ENCODE data around the gene TBC1D23.
"Not testable (repeated sequence)": the region's sequence is repeated elsewhere in the genome, so short reads cannot be mapped to it uniquely, and the experiment has no call there.

TBC1D23 gene

DNA sequence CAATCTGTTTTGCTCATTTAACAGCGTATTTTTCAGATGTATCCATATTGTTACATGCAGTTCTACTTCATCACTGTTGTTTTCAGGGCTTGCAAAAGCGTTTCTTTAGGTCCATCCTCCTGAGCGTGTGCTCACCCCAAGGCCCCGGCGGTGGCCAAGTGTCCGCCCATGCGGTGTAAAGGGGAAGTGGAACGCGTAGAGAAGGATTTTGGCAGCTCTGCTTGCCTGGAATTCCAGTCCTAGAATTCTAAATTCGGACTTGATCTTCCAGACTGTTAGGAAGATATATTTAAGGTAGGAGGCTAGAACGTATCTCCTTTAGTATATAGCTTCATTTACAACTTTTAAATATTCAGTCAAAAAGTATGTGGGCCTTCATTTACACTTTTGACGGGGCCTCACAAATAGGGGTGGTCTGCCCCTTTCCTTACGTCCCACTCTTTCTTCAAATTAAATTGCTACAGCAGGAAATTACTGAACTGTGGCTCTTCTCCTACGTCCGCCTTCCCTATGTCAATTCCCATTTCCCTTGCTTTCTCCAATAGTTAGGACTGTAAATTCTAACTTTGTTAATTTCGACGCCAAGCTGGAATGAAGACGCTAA lies 609 bp upstream of the TBC1D23 start:
- DNase-seq: peak; percentile 29 to 42

DNA sequence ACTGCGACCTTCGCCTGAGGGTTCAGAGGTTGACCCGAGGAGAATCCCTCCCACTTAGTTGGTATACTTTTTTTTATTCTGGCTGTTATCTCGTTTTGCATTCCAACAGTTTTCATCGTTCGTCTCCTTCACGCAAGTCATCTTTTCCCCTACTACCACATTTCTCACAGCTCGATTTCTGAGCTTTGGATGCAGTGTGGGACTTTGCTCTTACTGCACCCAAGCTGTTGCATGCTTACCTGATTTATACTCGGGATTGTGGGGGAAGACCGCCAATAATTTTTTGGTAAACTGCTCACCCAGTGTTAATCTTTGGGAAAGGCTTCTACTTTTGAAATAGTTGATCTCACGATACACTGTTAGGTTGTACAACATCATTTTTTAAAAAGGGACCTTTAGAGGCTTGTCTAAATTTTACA lies 702 bp downstream of the TBC1D23 start:
- no peak for DNase-seq

DNA sequence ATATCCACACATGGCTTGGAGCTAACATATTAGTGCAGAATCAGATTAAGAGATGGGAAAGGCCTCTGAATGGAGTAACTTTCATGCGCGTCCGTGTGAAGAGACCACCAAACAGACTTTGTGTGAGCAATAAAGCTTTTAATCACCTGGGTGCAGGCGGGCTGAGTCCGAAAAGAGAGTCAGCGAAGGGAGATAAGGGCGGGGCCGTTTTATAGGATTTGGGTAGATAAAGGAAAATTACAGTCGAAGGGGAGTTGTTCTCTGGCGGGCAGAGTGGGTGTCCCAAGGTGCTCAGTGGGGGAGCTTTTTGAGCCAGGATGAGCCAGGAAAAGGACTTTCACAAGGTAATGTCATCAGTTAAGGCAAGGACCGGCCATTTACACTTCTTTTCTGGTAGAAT lies 2.1 kb downstream of the TBC1D23 start:
- not testable (repeated sequence) for DNase-seq

DNA sequence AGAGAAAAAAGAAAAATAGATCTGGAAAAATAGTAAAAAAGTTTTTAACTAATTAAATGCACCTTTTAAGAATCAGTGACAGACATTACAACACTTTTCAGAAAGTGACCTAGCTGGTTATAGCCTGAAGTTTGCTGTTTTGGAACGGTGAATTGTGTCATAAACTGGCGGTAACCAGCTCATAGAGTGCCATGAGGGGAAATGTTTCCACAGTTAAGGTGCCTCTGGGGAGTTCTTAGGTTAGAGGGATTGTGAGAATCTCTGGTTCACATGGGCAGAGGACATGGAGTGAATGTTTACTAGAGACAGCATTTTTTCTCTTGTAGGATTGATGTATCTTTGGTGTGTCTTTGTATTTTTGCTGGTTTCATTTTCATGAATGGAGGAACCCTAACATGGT lies 2.8 kb downstream of the TBC1D23 start:
- no peak for DNase-seq

DNA sequence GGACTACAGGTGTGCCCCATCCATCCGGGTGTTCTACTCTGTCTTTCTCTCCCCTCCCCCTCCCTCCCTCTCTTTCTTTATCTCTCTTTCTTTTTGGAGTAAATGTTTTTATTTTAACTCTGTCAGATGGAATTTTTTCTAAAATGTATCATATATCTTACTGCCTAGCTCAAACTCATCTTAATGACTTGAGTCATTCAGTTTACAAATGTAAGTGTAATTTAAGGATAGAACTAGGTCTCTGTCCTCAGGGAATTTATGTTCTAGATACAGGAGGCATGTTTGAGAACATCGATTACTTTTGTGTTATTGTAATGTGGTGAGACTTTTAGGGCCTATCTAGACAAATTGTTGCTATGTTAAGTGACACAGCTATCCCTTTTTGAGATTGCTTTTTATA lies 3.5 kb downstream of the TBC1D23 start:
- no peak for DNase-seq

DNA sequence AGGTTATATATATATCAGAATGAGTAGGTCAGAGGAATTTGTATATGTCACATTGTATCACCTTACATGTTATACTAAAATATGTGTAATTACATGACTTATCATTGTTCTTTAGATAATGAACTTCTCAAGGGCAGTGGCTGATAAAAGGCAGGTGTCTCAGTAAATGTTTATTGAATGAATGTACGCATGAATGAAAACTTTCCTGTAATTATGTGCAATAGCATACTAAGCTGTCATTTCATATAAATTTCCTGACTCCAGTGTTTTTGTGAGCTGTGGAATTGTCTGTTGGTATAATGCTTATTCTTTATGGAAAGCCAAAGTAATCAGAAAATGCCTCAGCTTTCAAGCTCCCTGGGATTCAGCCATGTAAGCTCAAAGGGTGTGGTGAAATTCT lies 4.2 kb downstream of the TBC1D23 start:
- no peak for DNase-seq

DNA sequence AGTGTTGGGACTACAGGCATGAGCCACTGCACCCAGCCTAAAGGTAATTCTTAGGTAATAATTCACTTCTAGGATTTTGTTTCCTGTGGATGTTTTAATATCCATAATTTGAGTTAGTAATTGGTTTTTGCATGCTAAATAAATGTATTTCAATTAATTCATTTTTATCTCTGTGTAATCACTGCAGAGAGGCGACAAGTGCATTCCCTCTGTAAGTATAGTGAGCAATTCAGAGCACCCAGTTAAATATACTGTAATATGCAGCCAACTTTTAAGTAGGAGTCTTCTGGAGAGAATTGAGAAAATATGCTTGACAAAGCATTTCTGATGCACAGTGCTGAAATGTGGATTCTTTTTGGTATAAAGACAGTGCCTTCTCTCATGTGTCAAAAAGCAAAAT lies 5.7 kb downstream of the TBC1D23 start:
- DNase-seq: no peak

DNA sequence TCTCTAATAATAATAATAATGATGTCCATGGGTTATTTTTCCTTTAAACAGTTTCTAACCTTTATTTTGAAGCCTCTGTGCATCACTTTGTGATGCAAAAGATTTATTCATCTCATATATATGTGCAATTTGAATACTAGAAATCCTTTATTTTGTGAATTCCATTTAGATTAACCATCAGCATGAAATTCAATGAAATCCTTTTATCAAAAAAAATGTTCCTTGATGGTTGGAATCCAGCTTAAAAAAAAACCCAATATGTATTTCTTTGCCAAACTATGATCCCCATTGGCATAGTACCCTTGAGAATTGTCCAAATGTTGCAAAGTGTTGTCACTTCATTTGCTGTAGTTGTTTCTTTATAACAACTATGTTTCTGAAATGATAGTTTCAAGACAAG lies 7.4 kb downstream of the TBC1D23 start:
- no peak for DNase-seq

DNA sequence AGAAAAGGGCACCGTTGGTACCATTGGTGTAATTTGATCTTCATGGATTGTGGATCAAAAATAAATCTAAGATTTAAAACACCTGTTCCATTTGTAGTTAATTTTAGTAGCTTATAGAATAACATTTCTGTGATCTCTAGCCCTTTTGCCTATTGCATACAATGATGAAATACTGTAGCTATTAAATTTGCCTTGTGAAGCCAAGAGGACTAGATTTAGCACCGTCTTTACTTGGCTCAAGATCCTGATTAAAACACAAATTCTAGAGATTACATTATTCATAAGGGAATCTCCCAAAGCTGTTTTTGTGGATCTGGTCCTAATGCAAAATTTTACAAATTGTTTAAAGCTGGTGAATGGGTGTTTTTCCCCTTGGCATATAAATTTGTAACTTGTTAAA lies 8.2 kb downstream of the TBC1D23 start:
- DNase-seq: no peak

DNA sequence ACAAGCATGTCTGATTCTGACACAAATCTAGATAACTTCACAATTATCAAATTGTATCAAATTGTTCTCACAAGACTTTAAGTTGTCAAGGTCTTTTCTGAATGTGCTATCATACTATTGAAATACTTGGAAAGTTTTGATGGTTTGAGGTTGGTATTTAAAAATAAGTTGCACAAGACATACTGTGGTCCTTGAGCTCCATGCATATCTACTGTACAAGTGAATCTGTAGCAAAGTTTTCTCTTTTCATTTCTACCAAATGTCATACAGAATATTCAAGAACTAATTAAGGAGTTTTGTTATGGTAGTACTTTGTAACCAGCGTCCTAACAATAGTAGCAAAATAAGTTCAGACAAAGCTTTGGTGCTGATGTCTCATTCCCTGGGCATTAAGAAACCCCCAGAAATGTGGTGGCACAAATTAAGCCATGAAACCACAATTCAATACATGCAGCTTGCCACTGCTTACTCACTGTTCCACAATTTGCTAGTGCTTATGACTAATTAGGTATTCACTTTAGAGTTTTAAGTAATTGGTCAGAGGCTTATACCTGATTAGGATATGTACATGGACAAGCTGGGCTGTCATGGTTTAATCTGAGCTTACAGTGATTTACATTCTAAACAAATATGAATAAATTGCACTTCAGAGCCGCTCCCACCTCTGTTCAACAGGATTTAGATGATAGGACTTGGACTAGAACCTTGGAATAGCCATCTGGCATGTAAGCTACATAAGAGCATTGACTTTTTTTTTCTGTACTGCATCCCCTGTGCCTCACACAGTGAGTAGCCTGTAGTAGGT lies 8.8 kb downstream of the TBC1D23 start:
- DNase-seq: no peak

DNA sequence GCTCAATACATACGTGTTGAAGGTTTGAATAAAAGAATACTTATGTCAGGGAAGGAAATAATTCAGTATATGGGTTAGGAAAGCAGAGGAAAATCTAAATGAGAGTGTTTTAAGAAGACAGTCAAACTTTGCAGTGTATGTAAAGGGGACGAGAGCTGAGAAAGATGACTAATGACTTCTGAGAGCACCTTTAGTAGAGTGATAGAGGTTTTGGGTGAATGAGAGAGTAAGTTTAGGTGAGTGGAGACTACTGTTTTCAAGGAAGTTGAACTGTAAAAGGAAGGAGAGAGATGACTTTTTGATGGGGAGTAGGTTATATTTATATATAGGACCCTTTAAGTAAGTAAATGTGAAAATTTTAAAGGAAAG lies 9.4 kb downstream of the TBC1D23 start:
- DNase-seq: no peak

DNA sequence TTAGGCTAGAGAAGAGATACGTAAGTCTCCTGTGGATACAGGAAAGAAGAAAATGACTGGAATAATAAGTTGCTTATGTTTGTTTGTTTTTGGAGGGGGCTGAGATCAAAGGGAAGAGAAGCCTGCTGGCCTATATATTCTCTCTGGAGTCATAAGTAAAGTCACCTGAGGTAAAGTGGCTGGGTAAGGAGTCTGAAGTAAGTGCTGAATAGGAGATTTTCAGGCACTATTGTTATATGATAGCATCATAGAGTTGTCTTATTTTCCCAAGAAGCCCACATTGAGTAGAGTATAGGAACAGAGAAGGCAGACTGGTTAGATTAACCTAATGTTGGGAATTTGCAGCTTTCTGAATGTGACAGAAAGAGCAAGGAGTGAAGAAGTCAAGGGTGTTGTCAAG lies 10.7 kb downstream of the TBC1D23 start:
- DNase-seq: no peak

DNA sequence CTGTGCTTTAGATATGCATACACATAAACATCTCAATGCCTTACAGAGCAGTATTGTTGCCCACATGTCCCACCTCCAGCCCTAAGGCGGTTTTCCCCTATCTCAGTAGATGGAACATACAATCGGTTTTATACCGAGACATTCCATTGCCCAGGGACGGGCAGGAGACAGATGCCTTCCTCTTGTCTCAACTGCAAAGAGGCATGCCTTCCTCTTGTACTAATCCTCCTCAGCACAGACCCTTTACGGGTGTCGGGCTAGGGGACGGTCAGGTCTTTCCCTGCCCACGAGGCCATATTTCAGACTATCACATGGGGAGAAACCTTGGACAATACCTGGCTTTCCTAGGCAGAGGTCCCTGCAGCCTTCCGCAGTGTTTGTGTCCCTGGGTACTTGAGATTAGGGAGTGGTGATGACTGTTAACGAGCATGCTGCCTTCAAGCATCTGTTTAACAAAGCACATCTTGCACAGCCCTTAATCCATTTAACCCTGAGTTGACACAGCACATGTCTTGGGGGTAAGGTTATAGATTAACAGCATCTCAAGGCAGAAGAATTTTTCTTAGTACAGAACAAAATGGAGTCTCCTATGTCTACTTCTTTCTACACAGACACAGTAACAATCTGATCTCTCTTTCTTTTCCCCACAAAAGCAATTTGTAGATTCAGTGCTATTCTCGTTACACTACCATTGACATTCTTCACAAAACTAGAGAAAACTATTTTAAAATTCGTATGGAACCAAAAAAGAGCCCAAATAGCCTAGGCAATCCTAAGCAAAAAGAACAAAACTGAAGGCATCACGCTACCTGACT lies 12.2 kb downstream of the TBC1D23 start:
- not testable (repeated sequence) for DNase-seq

DNA sequence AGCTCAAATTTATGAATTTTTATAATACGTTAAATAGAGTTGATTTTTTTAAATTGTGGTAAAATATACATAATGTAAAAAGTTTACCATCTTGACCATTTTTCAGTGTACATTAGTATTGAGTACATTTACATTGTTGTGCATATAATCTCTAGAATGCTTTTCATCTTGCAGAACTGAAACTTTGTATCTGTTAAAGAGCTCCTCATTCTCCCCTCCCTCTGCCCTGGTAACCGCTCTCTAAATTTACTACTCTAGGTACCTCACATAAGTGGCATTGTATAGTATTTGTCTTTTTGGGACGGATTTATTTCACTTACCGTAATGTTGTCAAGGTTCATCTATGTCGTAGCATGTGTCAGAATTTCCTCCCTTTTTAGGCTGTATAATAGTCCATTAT lies 13.6 kb downstream of the TBC1D23 start:
- no peak for DNase-seq

DNA sequence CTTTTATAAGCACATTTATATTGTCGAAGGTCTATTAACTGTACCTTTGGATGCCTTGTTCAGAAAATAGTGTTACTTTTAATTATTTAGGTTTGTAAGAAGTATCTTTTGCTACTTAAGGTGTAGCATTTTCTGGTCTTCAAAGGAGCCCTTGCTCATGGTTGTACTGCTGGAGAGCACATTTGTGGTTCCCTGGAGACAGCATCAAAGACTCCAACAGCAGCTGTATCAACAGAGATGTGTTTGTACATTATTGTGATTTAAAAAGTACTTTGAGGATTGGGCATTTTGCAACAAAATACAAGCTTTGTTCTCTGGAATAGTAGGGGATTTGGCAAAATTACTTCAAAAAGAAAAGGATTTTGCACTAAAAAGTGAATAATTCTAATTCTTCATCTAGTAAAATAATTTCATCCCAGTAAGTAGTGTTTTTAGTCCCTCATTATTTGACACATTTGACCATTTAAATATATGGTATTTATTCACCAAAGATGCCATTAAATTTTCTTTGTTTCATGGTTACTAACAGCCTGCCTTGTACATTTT lies 16.5 kb downstream of the TBC1D23 start:
- DNase-seq: no peak

DNA sequence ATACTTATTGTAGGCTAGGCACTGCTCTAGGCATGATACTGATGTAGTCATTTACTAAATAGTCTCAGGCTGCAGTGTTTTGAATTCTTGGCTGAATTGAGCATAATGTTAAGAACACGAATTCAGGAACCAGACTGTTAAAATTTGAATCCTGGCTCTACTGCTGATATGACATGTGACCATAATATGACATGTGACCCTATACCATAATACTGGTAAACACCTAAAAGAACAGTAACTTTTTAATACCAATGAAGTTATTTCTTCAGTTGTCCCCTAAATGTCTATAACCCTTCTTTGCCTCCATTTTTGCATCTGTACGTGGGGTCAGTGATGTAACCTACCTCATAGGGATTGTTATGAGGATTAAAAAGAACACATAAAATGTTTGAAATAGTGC lies 18.1 kb downstream of the TBC1D23 start:
- DNase-seq: no peak

DNA sequence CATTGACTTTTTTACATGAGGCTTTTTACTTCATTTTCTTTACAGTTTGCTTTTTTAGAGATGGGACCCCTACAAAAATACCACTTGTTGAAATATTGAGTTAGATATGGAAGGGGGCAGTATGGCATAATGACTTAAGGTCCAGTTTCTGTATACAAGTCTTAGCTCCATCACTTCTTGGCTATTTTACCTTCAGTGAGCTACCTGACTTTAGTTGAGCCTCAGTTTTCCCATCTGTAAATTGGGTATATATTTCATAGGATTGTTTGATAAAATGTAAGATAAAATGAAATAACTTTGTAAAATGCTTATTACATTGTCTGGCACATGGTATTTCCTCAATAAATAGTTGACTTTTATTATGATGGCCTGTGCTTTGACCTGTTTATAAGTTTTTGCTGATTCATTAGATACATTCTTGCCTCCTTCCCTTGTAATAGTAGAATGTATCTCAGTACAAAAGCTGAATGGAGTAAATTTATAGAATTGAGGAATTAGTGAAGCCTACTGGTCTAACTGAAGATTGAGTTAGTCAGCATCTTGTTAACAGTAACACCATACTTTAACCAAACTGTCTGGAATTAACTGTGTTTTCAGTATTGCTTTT lies 27.6 kb downstream of the TBC1D23 start:
- no peak for DNase-seq

DNA sequence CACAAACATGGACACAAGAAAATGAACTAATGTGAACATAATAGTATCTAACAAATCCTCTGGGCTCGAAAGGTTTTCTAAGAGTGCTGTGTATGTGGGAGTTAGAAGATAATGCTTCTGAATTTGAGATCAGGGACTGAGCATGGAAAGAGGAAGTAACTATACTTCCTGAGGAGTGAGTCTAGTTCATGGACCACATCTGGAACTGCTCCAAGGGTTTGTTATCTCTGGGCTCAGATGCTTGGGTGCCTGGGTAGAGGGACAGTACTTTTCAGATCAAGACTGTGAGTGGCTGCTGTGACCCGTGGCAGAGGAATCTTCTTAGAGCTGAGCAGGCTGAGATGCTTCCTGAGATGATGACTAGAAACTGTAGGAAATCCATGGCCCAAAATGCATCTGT lies 28.5 kb downstream of the TBC1D23 start:
- DNase-seq: no peak

DNA sequence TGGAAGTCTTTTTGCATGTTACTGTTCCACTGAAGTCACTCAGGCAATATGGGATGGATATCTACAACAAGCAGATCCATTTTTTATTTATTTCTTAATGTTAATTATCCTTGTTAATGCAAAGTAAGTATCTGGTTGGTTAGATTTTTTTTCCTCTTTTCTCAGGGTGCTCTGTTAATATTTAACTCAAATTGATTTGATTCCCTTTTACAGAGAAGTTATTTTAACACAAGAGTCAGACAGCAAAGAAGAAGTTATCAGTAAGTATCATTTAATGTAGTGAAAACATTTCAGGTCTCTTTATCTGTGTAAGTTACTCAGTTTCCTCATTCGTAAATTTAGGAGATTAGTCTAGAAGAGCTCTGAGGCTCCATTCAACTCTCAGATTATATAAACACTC lies 34.3 kb downstream of the TBC1D23 start:
- no peak for DNase-seq

DNA sequence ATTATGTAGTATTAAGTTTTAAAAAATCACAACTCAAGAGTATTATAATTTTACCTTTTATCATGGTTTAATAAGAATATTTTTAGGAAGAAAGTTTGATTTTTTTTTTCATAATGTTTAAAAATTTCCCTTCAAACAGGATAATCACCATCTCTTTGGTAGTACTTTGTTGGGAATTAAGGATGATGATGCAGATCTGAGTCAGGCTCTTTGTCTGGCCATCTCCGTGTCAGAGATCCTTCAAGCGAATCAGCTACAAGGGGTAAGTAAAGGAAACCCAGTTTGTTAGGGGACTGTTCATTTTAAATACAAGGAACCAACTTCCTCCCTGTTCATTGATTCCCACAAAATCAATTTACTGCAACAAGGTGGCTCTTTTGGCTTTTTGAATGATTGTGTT lies 37.0 kb downstream of the TBC1D23 start:
- DNase-seq: no peak

DNA sequence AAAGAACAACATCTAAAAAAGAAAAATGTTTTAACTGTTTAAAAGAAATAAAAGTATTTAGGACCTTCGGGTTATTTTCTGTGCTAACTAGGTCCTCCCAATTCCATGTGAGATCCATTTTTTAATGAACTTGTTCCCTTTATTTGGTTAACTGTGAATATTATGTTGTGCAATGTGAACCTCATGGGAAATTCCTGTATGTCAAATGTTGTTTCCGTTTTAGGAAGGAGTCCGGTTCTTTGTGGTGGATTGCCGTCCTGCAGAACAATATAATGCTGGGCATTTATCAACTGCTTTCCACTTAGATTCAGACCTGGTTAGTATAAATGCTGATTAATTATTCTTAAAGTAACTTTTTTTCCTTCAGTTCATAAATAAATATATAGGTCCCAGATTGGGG lies 38.2 kb downstream of the TBC1D23 start:
- no peak for DNase-seq

DNA sequence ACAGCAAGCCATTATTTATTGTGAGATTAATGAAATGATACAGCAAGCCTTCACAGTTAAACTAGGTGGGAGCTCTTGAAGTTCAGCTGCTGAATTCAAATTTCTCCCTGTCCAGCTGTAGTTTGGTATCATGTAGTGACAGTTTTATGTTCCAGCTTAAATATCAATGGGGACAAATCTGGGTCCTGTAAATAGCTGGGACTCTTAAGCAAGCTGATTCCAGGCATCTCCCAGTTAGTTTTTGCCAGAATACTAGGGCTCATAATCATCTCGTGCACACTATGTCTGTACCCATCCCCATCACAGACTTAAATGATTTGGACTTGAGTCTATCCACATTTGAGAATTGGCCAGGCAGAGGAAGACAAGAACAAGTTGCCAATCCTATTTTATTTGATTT lies 45.9 kb downstream of the TBC1D23 start:
- no peak for DNase-seq

DNA sequence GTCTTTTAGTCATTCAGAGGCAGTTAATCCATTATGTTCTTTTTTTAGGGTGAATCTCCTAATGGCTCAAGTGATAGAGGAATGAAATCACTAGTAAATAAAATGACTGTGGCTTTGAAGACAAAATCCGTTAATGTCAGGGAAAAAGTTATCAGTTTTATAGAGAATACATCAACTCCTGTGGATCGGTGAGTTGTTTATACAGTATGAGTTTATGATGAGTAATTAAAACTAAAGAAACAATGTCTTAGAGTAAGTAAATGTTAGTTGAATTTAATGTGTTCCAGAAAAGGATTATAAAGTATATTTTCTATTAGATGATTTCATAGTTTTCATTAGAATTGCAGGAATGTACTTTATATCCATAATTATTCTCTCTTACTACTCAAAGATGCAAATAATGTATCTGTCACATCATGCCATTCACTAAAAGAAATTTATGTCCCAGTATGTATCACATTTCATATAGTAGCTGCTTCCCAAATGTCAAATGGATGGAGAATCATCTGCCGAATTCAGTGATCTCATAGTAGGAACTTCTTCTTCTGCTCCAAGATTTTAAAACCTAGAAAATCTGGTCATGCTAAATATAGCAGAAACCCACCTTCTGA lies 49.7 kb downstream of the TBC1D23 start:
- DNase-seq: no peak

Measured in NCI-H526 (cell line).